ENCODE results near the gene ODAD3. TPM values are rescaled to one million over a fixed set of nuclear protein-coding genes. Genes with fewer than 3 reads are reported as not detected.
A peak's percentile ranks its signal among the peaks of the same experiment; 100 is the strongest.

Gene ODAD3
- total and polyA plus RNA-seq, 12 donors, result 0.17 to 2.2 (median 0.37) TPM; not detected in 1

DNA sequence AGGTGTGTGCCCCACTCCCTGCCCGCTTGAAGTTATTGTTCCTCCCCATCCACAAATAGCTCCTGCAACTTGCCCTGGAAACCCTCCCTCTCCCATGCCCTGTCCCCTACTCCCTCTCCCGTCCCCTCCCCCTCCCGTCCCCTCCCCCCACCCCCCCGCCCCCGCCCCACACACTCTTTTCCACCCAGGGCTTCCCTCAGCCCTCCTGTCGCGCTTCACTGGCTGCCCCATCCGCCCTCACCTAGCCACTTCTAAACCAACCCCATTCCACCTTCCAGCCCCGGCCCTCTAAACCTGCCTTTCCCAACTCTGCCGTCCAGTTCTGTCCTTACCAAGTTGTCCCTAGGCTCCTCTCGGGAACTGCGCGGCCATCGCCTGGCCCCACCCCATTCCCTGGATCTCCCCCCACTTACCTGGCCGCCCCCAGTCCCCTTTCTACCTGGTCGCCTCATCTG, 16.8 kb downstream of the ODAD3 start:
- H3K4me1 ChIP-seq, result peaks cover 12 to 48% (median 33%) of the 10 kb centered on the region in 9 donors
- no peak for DNase-seq
- H3K27ac ChIP-seq, result peak overlapping the region in 4 of 10 donors; percentile 40 to 82 (median 66)
- no peaks in the 10 kb centered on the region for H3K9me3 ChIP-seq
- H3K27me3 ChIP-seq, result peaks cover 6 to 72% (median 64%) of the 10 kb centered on the region in 7 donors
- WGBS, 2 donors, result 1 to 5% methylated on average over 15 to 16 of the region's 16 CpGs
- H3K4me3 ChIP-seq, result peak overlapping the region; percentile 37 to 60 (median 50)
- intact Hi-C loops (cut with DNase I), result no loop called here
- no peaks in the 10 kb centered on the region for H3K36me3 ChIP-seq
- TF ChIP-seq, protein P1, sequence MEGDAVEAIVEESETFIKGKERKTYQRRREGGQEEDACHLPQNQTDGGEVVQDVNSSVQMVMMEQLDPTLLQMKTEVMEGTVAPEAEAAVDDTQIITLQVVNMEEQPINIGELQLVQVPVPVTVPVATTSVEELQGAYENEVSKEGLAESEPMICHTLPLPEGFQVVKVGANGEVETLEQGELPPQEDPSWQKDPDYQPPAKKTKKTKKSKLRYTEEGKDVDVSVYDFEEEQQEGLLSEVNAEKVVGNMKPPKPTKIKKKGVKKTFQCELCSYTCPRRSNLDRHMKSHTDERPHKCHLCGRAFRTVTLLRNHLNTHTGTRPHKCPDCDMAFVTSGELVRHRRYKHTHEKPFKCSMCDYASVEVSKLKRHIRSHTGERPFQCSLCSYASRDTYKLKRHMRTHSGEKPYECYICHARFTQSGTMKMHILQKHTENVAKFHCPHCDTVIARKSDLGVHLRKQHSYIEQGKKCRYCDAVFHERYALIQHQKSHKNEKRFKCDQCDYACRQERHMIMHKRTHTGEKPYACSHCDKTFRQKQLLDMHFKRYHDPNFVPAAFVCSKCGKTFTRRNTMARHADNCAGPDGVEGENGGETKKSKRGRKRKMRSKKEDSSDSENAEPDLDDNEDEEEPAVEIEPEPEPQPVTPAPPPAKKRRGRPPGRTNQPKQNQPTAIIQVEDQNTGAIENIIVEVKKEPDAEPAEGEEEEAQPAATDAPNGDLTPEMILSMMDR (IDR thresholded peaks at IDR 0.05), result no peak
- no peak for ATAC-seq

DNA sequence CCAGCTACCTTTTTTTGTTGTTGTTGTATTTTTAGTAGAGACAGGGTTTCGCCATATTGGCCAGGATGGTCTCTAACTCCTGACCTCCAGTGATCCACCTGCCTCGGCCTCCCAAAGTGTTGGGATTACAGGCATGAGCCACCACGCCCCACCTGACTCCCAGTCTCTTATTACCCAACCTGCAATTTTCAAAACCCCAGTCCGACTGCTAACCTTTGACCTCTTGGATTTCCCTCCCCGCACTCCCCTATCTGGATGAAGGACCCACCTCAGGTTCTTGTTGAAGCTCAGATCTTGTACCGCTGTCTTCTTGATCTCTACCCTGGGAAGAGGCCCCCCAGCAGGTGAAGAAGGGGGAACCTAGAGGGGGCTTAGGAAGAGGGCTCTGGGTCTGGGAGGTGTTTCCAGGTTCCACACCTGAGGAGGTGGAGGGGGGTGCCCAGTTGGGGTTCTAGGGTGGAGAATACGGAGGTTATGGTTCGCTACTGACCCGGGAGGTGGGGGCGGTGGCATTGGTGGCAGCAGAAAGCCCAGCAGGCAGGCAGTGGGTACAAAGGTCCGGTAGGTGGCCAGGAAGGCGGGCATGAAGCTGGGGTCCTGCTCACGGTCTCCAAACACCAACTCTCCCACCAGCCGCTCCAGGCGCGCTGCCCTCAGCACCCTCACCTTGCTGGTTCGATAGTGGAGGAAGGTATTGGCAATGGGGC, 18.4 kb downstream of the ODAD3 start:
- DNase-seq (no peak), ATAC-seq (no peak)
- intact Hi-C loops (cut with DNase I), result no loop called here
- Histone ChIP-seq H3K9me3 (no peaks in the 10 kb centered on the region), H3K4me1 (peaks cover 2 to 32% (median 23%) of the 10 kb centered on the region in 9 donors), H3K4me3 (no peak overlapping the region), H3K27me3 (peaks cover 6 to 56% (median 51%) of the 10 kb centered on the region in 7 donors), H3K27ac (no peak overlapping the region), H3K36me3 (no peaks in the 10 kb centered on the region)
- TF ChIP-seq, protein P1 (IDR thresholded peaks at IDR 0.05), result no peak
- WGBS, 2 donors, result 91% methylated on average over 17 of the region's 17 CpGs

DNA sequence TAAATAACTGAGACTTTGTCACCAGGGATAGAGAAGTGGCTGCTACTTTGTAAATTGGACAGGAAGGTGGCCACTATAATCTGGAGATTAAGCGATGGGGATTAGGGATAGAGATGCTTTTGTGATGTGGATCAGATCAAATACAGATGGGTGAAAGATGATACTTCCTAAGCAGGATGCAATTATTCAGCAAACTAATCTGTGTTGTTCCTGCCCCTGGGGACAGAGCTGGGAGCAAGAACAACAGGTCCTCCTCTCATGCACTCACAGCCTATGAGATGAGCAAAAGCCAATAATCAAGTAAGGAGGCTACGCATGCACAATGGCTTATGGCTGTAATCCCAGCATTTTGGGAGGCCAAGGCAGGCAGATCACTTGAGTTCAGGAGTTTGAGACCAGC, 20.4 kb downstream of the ODAD3 start:
- Histone ChIP-seq H3K27me3 (peaks cover 6 to 45% (median 34%) of the 10 kb centered on the region in 7 donors), H3K4me1 (peaks cover 0 to 12% (median 10%) of the 10 kb centered on the region in 9 donors), H3K27ac (no peak overlapping the region), H3K36me3 (no peaks in the 10 kb centered on the region), H3K9me3 (no peaks in the 10 kb centered on the region), H3K4me3 (no peak overlapping the region)
- intact Hi-C loops (cut with DNase I), result no loop called here
- ATAC-seq (no peak), DNase-seq (no peak)
- WGBS, 2 donors, result 90 to 91% methylated on average over 2 of the region's 2 CpGs
- TF ChIP-seq, protein P1 (IDR thresholded peaks at IDR 0.05), result no peak

DNA sequence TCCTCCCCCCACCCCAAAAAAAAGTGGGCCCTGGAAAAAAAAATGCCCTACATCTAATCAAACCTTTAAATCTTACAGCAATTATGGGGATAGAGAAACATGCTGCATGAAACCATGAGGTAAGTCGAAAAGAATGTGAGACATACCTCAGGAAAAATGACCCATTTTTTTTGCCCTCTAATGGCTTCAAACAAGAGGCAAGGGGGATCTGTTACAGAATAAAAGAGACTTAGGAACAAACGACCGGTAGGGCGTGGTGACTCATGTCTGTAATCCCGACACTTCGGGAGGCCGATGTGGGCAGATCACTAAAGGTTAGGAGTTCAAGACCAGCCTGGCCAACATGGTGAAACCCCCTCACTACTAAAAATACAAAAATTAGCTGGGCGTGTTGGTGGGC, 24.2 kb downstream of the ODAD3 start:
- Histone ChIP-seq H3K9me3 (no peaks in the 10 kb centered on the region), H3K4me3 (no peak overlapping the region), H3K36me3 (no peaks in the 10 kb centered on the region), H3K4me1 (peaks cover 0 to 13% (median 4%) of the 10 kb centered on the region in 9 donors), H3K27ac (no peak overlapping the region), H3K27me3 (peaks cover 0 to 26% (median 17%) of the 10 kb centered on the region in 7 donors)
- intact Hi-C loops (cut with DNase I), result no loop called here
- DNase-seq (no peak), ATAC-seq (no peak)
- 74 to 77% methylated on average over 8 of the region's 8 CpGs for WGBS, 2 donors
- TF ChIP-seq, protein P1 (IDR thresholded peaks at IDR 0.05), result no peak

Data from heart right ventricle (tissue), 16 donors.